MCF 10A (cell line): Measurements from ENCODE around the gene ERC2. TPM values are rescaled to one million over a fixed set of nuclear protein-coding genes. Genes with fewer than 3 reads are reported as not detected.

Experiments used
- BruUV-seq: library from RNA; stranded (reverse); fragments of 400-500 nt; replicated peaks from 2 replicates; lab custom pipeline; 2021; lab: Mats Ljungman, UMichigan
- CTCF ChIA-PET: fragments of 300-600 bp; sonication (Branson Sonifier 250); formaldehyde crosslinking; extraction: SDS; loops from one replicate; lab custom pipeline; 2021; ENCODE audit warnings: antibody characterized with exemption, inconsistent platforms; lab: Yijun Ruan, JAX
- POLR2A ChIA-PET: fragments of 300-600, 350-650 bp; sonication (Branson Sonifier 250); formaldehyde crosslinking; extraction: SDS; loops from one replicate; lab custom pipeline; 2020; ENCODE audit warnings: antibody characterized with exemption, inconsistent platforms; lab: Yijun Ruan, JAX
- DNase-seq: peaks from one replicate; pipeline ENCODE4 v3.0.0-alpha.2; 2018; ENCODE audit not compliant: unreplicated experiment
- H3K27ac Mint-ChIP-seq: one replicate; pipeline ENCODE4 v1.8.0; 2022; ENCODE audit warnings: mild to moderate bottlenecking, low read depth, mixed read lengths; ENCODE audit not compliant: unreplicated experiment
- H3K27me3 Mint-ChIP-seq: one replicate; pipeline ENCODE4 v1.8.0; 2022; ENCODE audit warnings: mixed read lengths; ENCODE audit not compliant: insufficient read depth, unreplicated experiment
- H3K36me3 Mint-ChIP-seq: one replicate; pipeline ENCODE4 v1.8.0; 2022; ENCODE audit warnings: mild to moderate bottlenecking, moderate library complexity, mixed read lengths; ENCODE audit not compliant: insufficient read depth, unreplicated experiment
- H3K4me1 Mint-ChIP-seq: one replicate; pipeline ENCODE4 v1.8.0; 2022; ENCODE audit warnings: mixed read lengths; ENCODE audit not compliant: insufficient read depth, unreplicated experiment
- H3K4me3 Mint-ChIP-seq: one replicate; pipeline ENCODE4 v1.8.0; 2022; ENCODE audit warnings: mild to moderate bottlenecking, moderate library complexity, mixed read lengths; ENCODE audit not compliant: unreplicated experiment
- H3K9me3 Mint-ChIP-seq: one replicate; pipeline ENCODE4 v1.8.0; 2022; ENCODE audit warnings: mixed read lengths; ENCODE audit not compliant: unreplicated experiment
- CTCF ChIP-seq: fragments of 200-600 bp; IDR thresholded peaks from one replicate; pipeline ENCODE4 v1.8.0; 2022; ENCODE audit warnings: antibody characterized with exemption, mild to moderate bottlenecking; ENCODE audit not compliant: unreplicated experiment
- intact Hi-C: fragments of 100-400 bp; cut with micrococcal nuclease; formaldehyde crosslinking; loops from 2 replicates; pipeline ENCODE4 v1.14.1; 2022
- total RNA-seq: library from RNA; stranded (reverse); gene quantifications from 2 replicates; pipeline ENCODE4 v1.2.3, GENCODE V29; 2022

The ERC2 gene
- total RNA-seq, 1 experiment from 2014 or later = 0.42 TPM

GRCh38 chr3:55626279-55626665, 842.0 kb downstream of the ERC2 start:
- H3K27me3 Mint-ChIP-seq = no peaks in the 10 kb centered on the region
- H3K27ac Mint-ChIP-seq = no peak overlapping the region
- no peaks in the 10 kb centered on the region for H3K36me3 Mint-ChIP-seq
- POLR2A ChIA-PET = no interaction called here
- no peak for DNase-seq
- CTCF ChIA-PET = no interaction called here
- H3K4me1 Mint-ChIP-seq = peaks cover 10% of the 10 kb centered on the region
- H3K9me3 Mint-ChIP-seq = no peaks in the 10 kb centered on the region
- TF ChIP-seq CTCF = no peak
- no TSS peak for BruUV-seq
- intact Hi-C loops = loop anchor here (10.0 kb wide), 1 partner anchor 99 kb away; no protein-coding TSS in a partner anchor
- H3K4me3 Mint-ChIP-seq = no peak overlapping the region

DNA sequence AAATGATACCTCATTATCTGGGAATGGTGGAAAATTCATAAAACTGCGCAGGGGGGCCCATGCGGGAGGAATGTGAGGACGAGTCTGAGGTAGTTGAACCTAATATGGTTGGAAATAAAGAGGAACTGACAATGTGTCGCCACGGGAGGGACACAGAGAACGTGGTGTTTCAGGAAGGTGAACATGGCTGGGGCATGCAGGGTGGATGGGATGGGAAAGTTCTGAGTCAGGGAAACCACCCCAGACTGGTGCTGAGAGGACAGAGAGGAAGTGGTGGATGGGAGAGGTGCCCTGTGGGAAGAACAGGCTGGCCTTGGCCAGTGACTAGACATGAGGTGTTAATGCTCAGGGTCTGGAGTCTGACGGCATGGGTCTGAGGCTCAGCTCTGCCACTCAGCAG, 844.0 kb downstream of the ERC2 start:
- Mint-ChIP-seq H3K4me1 (peaks cover 16% of the 10 kb centered on the region), H3K27ac (peak overlapping the region; percentile 8), H3K9me3 (no peaks in the 10 kb centered on the region), H3K36me3 (no peaks in the 10 kb centered on the region), H3K27me3 (no peaks in the 10 kb centered on the region), H3K4me3 (no peak overlapping the region)
- intact Hi-C loops = loop anchor here (1.0 to 10.0 kb wide), 3 partner anchors 101 to 273 kb away; partner anchors contain the start of gene WNT5A
- no peak for TF ChIP-seq CTCF
- POLR2A ChIA-PET = no interaction called here
- BruUV-seq = no TSS peak
- CTCF ChIA-PET = interaction anchor here (0.7 kb wide), 1 partner anchor 190 kb away, joined by 3 read pairs; no protein-coding TSS in a partner anchor
- DNase-seq = peak; percentile 69

GRCh38 chr3:55623786-55624185, 844.5 kb downstream of the ERC2 start:
- POLR2A ChIA-PET = no interaction called here
- Mint-ChIP-seq H3K27me3 (no peaks in the 10 kb centered on the region), H3K9me3 (no peaks in the 10 kb centered on the region), H3K27ac (peak overlapping the region; percentile 8), H3K36me3 (no peaks in the 10 kb centered on the region), H3K4me1 (peaks cover 16% of the 10 kb centered on the region), H3K4me3 (no peak overlapping the region)
- TF ChIP-seq CTCF = no peak
- CTCF ChIA-PET = interaction anchor here (0.6 to 0.7 kb wide), 2 partner anchors 7 to 10 kb away, joined by 4 read pairs; no protein-coding TSS in a partner anchor
- no TSS peak for BruUV-seq
- intact Hi-C loops = loop anchor here (1.0 to 10.0 kb wide), 3 partner anchors 101 to 274 kb away; partner anchors contain the start of gene WNT5A
- DNase-seq = peak; percentile 29

- TF ChIP-seq CTCF = no peak
Measured at GRCh38 chr3:55622733-55623132, 845.5 kb downstream of the ERC2 start.

More at GRCh38 chr3:55622733-55623132, 845.5 kb downstream of the ERC2 start:
- CTCF ChIA-PET = interaction anchor here (0.5 to 0.7 kb wide), 2 partner anchors 11 kb away, joined by 3 to 4 read pairs; no protein-coding TSS in a partner anchor
- BruUV-seq = no TSS peak
- Mint-ChIP-seq H3K27me3 (no peaks in the 10 kb centered on the region), H3K4me1 (peaks cover 16% of the 10 kb centered on the region), H3K36me3 (no peaks in the 10 kb centered on the region), H3K27ac (no peak overlapping the region), H3K4me3 (no peak overlapping the region), H3K9me3 (no peaks in the 10 kb centered on the region)
- no peak for DNase-seq
- intact Hi-C loops = loop anchor here (1.0 to 10.0 kb wide), 3 partner anchors 102 to 671 kb away; partner anchors contain the start of gene WNT5A
- POLR2A ChIA-PET = interaction anchor here (0.9 kb wide), 1 partner anchor 10 kb away, joined by 3 read pairs; no protein-coding TSS in a partner anchor
